Stimulated activated CD8-positive, alpha-beta memory T cell treated with anti-CD3 and anti-CD28 coated beads, Interleukin-2, amount 100 ng/mL, for 48 hours (primary cell): ENCODE results near the gene ADISSP.
"Not testable (repeated sequence)": the region's sequence is repeated elsewhere in the genome, so short reads cannot be mapped to it uniquely, and the experiment has no call there.

ENCODE experiments used
- DNase-seq, 2 donors: peaks; one replicate each; pipeline ENCODE4 v3.0.0-alpha.2; 2020; ENCODE audit warnings: low read depth in 2 of 2

ADISSP gene

DNA sequence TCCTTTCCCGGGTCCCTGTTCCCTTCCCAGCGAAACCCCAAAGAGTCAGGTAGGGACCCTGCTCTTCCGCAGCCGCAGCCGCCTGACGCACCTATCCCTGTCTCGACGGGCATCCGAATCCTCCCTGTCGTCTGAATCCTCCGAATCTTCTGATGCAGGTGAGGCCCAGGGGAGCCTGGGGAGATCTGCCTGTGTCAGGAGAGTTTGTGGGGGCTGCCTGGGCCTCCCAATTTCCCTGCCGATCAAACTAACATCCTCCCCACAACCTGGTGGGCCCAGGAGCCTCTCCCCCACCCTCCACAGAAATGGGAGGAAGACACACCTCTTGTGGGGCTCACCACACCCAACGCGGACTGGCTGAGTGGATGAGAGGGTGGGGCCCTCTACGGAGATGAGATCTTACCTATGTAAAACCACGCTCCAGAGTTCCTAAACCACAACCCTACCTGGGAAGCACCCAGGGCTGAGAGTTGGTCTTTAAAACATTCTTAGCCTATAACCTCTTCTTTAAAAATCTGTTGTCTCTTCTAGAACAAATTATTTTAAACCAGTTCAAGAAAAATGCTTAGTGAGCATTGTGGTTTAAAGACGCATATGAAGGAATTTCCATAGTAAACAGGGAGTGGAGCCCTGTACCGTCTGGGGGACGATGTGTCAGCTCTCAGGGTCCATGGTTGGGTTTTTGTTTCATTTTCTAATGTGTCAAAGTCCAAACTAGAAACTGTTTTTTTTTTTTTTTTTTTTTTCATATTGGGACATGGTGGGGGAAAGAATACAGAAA is 30.2 kb upstream of the ADISSP start:
- DNase-seq, result peak in 1 of 2 donors; percentile 44

DNA sequence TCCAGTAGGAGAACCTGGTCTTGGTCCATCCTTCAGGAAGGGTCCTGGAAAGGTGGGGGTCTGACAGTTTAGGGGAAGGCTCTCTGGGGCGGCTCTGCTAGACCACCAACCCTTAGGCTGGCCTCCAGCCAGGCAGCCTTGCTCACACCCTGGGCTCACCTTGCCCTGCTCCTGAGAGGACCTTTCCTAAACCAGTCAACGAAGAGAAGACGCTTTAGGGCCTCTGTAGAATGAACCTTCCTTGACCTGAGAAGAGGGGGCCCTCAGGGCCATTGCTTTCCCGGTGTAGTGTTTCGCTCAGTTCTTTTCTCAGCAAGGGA is 29.6 kb upstream of the ADISSP start:
- no peak for DNase-seq

- DNase-seq, result no peak
Observed at GRCh38 chr20:3796477-3797225, 29.1 kb upstream of the ADISSP start.

- DNase-seq, result peak; percentile 84 to 89
Observed at GRCh38 chr20:3795511-3796468, 28.2 kb upstream of the ADISSP start, which contains the start of gene CDC25B. Gene CDC25B, plus strand, starts transcription at chr20:3796310. Its CDS starts 222 bp downstream, at chr20:3796532.

GRCh38 chr20:3794701-3795420 is 27.3 kb upstream of the ADISSP start:
- DNase-seq, result no peak

DNA sequence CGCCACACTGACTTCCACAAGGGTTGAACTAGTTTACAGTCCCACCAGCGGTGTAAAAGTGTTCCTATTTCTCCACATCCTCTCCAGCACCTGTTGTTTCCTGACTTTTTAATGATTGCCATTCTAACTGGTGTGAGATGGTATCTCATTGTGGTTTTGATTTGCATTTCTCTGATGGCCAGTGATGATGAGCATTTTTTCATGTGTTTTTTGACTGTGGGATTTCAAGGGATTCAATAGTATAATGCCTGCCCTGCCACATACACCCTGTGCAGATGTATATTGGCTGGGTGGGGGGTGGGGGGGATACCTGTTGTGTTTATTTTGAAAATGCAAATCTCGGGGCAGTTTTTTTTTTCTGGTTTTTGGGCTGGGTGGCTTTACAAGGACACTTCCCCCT is 26.6 kb upstream of the ADISSP start:
- not testable (repeated sequence) for DNase-seq

GRCh38 chr20:3789201-3789600 is 21.6 kb upstream of the ADISSP start:
- DNase-seq, result not testable (repeated sequence)

DNA sequence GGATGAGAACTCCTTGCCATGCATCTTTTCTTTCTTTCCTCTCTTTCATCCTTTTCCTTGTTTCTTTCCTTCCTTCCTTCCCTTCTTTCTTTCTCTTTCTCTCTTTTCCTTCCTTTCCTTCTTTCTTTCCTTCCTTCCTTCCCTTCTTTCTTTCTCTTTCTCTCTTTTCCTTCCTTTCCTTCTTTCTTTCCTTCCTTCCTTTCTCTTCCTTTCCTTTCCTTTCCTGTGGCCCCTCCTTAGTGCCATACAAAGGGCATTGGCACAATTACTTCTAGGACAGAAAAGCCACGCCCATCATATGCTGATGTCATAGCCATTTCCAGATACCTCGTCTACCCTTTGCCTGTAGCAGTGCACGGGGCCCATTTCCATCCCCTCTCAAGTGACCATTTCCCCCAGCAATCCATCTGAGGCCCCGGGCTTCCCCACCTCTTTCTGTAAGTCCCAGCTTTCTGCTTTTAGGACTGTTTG is 21.2 kb upstream of the ADISSP start:
- no peak for DNase-seq

DNA sequence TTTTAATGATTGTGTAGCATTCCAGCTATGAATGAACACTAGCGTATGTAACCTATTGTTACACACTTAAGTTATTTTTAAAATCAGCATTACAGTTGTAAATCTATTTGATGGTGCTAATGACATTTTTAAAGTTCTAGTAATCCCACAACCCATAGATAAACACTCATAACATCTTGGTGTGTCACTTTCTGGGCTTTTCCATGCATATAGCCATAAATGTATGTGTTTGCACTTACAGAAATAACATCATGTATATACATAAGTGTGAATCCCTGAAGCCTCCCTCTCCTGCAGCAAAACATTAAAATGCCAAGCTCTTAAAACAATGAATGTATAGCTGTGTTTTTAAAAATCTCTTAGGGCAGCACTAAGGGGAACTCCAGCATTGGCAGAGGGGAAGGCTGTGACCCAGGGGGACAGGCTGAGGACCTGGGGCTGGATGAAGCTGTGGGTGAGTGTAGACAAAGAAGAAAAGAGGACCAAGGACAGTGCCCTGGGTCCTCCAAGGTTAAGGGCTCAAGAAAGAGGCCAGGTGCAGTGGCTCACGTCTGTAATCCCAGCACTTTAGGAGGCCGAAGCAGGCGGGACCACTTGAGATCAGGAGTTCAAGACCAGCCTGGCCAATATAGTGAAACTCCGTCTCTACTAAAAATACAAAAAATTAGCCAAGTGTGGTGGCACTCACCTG is 19.9 kb upstream of the ADISSP start:
- no peak for DNase-seq

- peak; percentile 87 to 91 for DNase-seq
Observed at GRCh38 chr20:3786665-3787323, 19.2 kb upstream of the ADISSP start, which contains the start of gene CENPB. Gene CENPB, minus strand, starts transcription at chr20:3786740. Its CDS starts 257 bp downstream, at chr20:3786483.

GRCh38 chr20:3786126-3786484 is 18.6 kb upstream of the ADISSP start:
- no peak for DNase-seq

GRCh38 chr20:3785240-3786125 is 17.9 kb upstream of the ADISSP start:
- no peak for DNase-seq

DNA sequence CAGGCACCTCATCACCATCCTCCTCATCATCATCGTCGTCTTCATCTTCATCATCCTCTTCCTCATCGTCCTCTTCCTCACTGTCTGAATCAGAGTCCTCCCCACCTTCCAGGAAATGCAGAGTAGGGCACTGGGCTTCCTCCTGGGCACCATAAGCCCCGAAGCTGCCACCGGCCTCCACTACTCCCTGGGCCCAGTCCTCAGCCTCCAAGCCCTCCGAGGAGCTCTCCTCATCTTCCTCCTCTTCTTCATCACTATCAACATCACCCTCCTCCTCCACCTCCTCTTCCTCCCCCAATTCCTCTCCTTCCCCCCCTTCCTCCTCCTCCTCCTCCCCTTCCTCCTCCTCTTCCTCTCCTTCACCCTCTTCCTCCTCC is 17.3 kb upstream of the ADISSP start:
- no peak for DNase-seq

GRCh38 chr20:3784216-3784853 is 16.8 kb upstream of the ADISSP start:
- DNase-seq, result no peak

GRCh38 chr20:3783511-3784195 is 16.1 kb upstream of the ADISSP start:
- DNase-seq, result no peak

DNA sequence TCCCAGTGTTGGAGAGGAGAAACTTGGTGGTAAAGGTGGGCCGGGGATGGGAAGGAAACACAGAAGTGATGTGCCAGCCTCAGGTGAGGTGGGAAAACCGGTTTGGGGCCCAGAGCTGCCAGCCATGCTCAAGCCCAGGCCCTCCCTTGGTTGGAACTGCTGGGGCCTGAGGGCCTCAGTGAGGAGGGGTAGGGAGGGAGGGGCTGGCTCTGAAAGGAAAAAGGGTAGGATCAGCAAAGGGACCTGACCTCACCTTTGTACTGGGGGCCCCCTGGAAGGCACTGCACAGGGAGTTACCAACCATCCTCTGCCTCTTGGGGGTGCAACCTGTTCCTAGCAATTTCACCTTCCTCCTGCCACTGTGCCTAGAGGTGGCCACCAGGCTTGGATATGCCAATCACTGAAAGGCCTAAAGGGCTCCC is 15.5 kb upstream of the ADISSP start:
- DNase-seq, result no peak

GRCh38 chr20:3782597-3782996 is 15.0 kb upstream of the ADISSP start:
- DNase-seq, result no peak
